NCI-H2171 (cell line): ENCODE measurements around the gene MAP3K7CL.

Source experiments
- DNase-seq: peaks from one replicate; lab custom pipeline; 2025; lab: John Stamatoyannopoulos, UW

The MAP3K7CL gene

GRCh38 chr21:29195981-29196669 is 65.7 kb downstream of the MAP3K7CL start:
- DNase-seq = no peak

GRCh38 chr21:29196670-29197191 is 66.3 kb downstream of the MAP3K7CL start:
- DNase-seq = no peak

- DNase-seq = no peak
These were observed 70.7 kb downstream of the MAP3K7CL start for GRCh38 chr21:29201186-29201585.

GRCh38 chr21:29205009-29205408 is 74.6 kb downstream of the MAP3K7CL start:
- no peak for DNase-seq

- DNase-seq = no peak
These were observed 75.5 kb downstream of the MAP3K7CL start for GRCh38 chr21:29205988-29206387.

- DNase-seq = no peak
These were observed 76.0 kb downstream of the MAP3K7CL start for GRCh38 chr21:29206445-29206844.

GRCh38 chr21:29207201-29207600 is 76.8 kb downstream of the MAP3K7CL start:
- DNase-seq = no peak

- DNase-seq = no peak
These were observed 77.7 kb downstream of the MAP3K7CL start for GRCh38 chr21:29208044-29208681.

GRCh38 chr21:29208682-29209059 is 78.2 kb downstream of the MAP3K7CL start:
- no peak for DNase-seq

GRCh38 chr21:29209696-29210095 is 79.3 kb downstream of the MAP3K7CL start:
- DNase-seq = no peak

GRCh38 chr21:29211205-29211604 is 80.8 kb downstream of the MAP3K7CL start:
- no peak for DNase-seq

- no peak for DNase-seq
These were observed 82.0 kb downstream of the MAP3K7CL start for GRCh38 chr21:29212446-29212845.

- no peak for DNase-seq
These were observed 83.3 kb downstream of the MAP3K7CL start for GRCh38 chr21:29213513-29214385.

- DNase-seq = no peak
These were observed 85.3 kb downstream of the MAP3K7CL start for GRCh38 chr21:29215709-29216108.

- DNase-seq = no peak
These were observed 87.4 kb downstream of the MAP3K7CL start for GRCh38 chr21:29217818-29218291.

- no peak for DNase-seq
These were observed 88.3 kb downstream of the MAP3K7CL start for GRCh38 chr21:29218749-29219148.

GRCh38 chr21:29219165-29219770 is 88.8 kb downstream of the MAP3K7CL start:
- DNase-seq = no peak

- DNase-seq = no peak
These were observed 90.9 kb downstream of the MAP3K7CL start for GRCh38 chr21:29221253-29221744.

GRCh38 chr21:29224006-29224405 is 93.6 kb downstream of the MAP3K7CL start:
- no peak for DNase-seq
